Cardiac septum (tissue), 1 donor: ENCODE measurements around the gene ZNF180. TPM values are rescaled to one million over a fixed set of nuclear protein-coding genes. Genes with fewer than 3 reads are reported as not detected.
A peak's percentile ranks its signal among the peaks of the same experiment; 100 is the strongest.
"Not testable (repeated sequence)": the region's sequence is repeated elsewhere in the genome, so short reads cannot be mapped to it uniquely, and the experiment has no call there.

Experiments
- DNase-seq: peaks from one replicate; pipeline ENCODE4 v3.0.0-alpha.2; 2020; ENCODE audit warnings: low spot score
- intact Hi-C: fragments of 100-400 bp; cut with DNase I; formaldehyde crosslinking; loops from one replicate; pipeline ENCODE4 v1.14.0; 2022
- long read RNA-seq: library from polyadenylated mRNA; unstranded; transcript quantifications from one replicate; pipeline ENCODE4 v2.0.0, GENCODE V29; 2021
- total RNA-seq: library from RNA; stranded (reverse); fragmentation: NEBNext Ultra II Directional; extraction: Animal tissue kit (Norgen Biotek cat#: 25700); gene quantifications from one replicate; pipeline ENCODE4 v1.2.1, GENCODE V29; 2021
- donor health status: DM: no; HTN: no; CAD: no.

ZNF180 gene
- 3.7 TPM for total RNA-seq
- long read RNA-seq, partial matches to known transcripts = 0 of 2 reads
- long read RNA-seq, other reads (novel, unspliced or antisense) = 1 of 2 reads

- DNase-seq = peak; percentile 97
- intact Hi-C loops = loop anchor here (1.0 kb wide), 1 partner anchor 99 kb away; the partner anchor contains the start of gene ZNF285
Observed at GRCh38 chr19:44499962-44500949, at the start of gene ZNF180. Gene ZNF180, minus strand, starts transcription at chr19:44500522. Its CDS starts 3,188 bp downstream, at chr19:44497334.

GRCh38 chr19:44549507-44549906 lies 49.2 kb upstream of the ZNF180 start:
- DNase-seq = no peak
- intact Hi-C loops = no loop called here

GRCh38 chr19:44548736-44549135 lies 48.4 kb upstream of the ZNF180 start:
- intact Hi-C loops = no loop called here
- DNase-seq = no peak

GRCh38 chr19:44544031-44544430 lies 43.7 kb upstream of the ZNF180 start:
- intact Hi-C loops = no loop called here
- DNase-seq = no peak

GRCh38 chr19:44542671-44543070 lies 42.3 kb upstream of the ZNF180 start:
- intact Hi-C loops = no loop called here
- DNase-seq = no peak

- intact Hi-C loops = no loop called here
- DNase-seq = no peak
Observed at GRCh38 chr19:44540736-44541135, 40.4 kb upstream of the ZNF180 start.

- intact Hi-C loops = no loop called here
- no peak for DNase-seq
Observed at GRCh38 chr19:44539991-44540390, 39.7 kb upstream of the ZNF180 start.

- no peak for DNase-seq
- intact Hi-C loops = no loop called here
Observed at GRCh38 chr19:44539236-44539826, 39.0 kb upstream of the ZNF180 start.

GRCh38 chr19:44535361-44535760 lies 35.0 kb upstream of the ZNF180 start:
- DNase-seq, intact Hi-C loops: not testable (repeated sequence)

GRCh38 chr19:44532819-44533218 lies 32.5 kb upstream of the ZNF180 start:
- no peak for DNase-seq
- intact Hi-C loops = no loop called here

- DNase-seq = no peak
- intact Hi-C loops = no loop called here
Observed at GRCh38 chr19:44530777-44531176, 30.5 kb upstream of the ZNF180 start.

GRCh38 chr19:44529536-44529935 lies 29.2 kb upstream of the ZNF180 start, which contains the start of gene CEACAM20:
Gene CEACAM20, minus strand, starts transcription at chr19:44529675. Its CDS starts 166 bp downstream, at chr19:44529509.
- DNase-seq = no peak
- intact Hi-C loops = no loop called here

GRCh38 chr19:44527554-44527953 lies 27.2 kb upstream of the ZNF180 start:
- DNase-seq = no peak
- intact Hi-C loops = no loop called here

- intact Hi-C loops = no loop called here
- DNase-seq = no peak
Observed at GRCh38 chr19:44525721-44526430, 25.6 kb upstream of the ZNF180 start.

- no peak for DNase-seq
- intact Hi-C loops = no loop called here
Observed at GRCh38 chr19:44521370-44521769, 21.0 kb upstream of the ZNF180 start.

- DNase-seq = no peak
- intact Hi-C loops = no loop called here
Observed at GRCh38 chr19:44517146-44517545, 16.8 kb upstream of the ZNF180 start.

GRCh38 chr19:44515907-44516306 lies 15.6 kb upstream of the ZNF180 start:
- no peak for DNase-seq
- intact Hi-C loops = no loop called here

GRCh38 chr19:44515031-44515430 lies 14.7 kb upstream of the ZNF180 start:
- intact Hi-C loops = no loop called here
- DNase-seq = no peak

- no peak for DNase-seq
- intact Hi-C loops = no loop called here
Observed at GRCh38 chr19:44512326-44513298, 12.3 kb upstream of the ZNF180 start.
